NCI-H2029 treated with DMSO at 0.1 percent for 48 hours (cell line): ENCODE results near the gene TMEFF2.

Source experiments
- DNase-seq: peaks from one replicate; lab custom pipeline; 2025; lab: John Stamatoyannopoulos, UW

The TMEFF2 gene

DNA sequence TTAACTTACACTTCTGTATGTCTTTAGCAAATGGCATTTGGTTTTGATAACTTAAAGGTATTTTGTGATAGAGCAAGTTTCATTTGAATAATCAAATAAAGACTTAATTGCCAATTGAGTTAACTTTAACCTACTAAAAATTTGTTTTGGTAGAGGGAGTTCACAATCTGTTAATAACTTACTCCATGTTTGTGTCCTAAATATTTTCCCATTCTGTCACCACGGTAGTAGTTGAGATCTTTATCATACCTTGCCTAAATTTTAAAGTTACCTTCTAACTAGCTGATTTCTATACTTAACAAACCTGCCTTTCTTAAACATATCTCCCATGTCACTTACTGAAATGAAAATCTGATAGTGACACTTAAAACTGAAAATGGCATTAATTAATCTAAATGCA, 127.1 kb downstream of the TMEFF2 start:
- DNase-seq: no peak

DNA sequence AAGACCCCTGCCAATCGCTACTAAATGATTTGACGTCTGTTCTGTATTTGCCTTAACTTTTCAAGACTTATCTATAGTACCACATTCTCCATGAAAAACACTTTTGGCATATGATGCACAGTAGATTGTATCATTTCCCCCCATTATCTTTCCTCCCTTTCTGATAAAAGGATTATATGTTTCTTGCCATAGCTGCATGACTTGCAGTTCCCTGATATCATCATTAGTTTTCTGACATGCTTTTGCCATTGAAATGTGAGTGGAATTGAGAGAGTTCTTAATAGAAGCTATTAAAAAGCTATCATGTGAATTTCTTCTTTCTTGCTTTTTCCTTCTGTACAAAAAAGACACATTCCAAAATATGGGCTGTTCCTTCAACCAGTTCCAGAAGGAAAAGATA, 130.3 kb downstream of the TMEFF2 start:
- no peak for DNase-seq

DNA sequence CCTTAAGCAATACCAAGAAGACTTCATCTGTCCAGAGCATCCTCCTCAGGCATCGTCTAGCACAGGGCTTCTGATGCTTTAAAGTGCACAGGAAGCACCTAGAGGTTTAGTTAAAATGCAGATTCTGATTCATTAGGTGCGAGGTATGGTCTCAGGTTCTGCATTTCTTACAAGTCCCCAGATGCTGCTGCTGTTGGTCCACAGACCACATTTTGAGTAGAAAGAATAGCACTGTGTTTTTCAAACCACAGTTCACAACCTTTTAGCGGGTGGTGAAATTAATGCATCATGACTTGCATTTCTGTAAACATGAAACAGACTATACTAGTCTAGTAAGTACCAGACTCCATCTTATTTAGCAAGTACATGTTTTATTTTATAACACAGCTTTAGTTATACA, 134.6 kb downstream of the TMEFF2 start:
- no peak for DNase-seq

DNA sequence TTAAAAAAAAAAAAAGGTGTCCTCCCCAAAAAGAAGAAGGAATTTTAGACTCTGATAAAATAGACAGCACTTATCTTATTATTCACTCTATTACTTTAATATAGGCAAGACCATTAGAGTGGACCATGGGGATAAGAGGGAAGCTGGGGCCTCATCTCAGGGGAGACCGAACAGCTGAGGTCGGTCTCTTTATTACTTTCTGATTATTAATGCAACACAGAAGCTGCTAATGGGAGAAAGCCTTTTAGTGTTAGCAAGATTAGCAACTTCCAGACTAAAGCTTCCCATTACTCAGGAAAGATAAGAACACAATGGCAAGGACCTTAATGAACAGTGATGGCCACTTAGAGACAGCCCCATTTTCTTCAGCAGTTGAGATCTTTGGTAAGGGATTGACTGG, 135.5 kb downstream of the TMEFF2 start:
- DNase-seq: no peak

DNA sequence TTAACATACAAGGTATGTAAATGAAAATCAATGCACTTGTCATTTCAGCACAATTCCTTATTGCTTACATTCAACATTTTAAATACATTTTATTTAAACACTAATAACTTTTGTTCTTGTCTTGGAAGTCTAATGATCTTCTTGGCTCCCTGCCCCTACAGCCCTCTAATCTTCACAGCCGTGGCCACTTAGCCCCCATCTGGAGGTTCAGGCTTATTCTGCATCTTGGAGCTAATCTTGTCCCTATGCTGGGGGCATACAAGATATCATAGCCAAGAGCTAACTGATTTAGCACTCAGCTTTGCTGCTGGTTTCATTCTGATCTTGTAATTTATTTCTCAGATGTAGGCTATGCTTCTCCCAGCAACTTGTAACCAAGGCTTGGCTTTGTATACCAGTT, 140.8 kb downstream of the TMEFF2 start:
- DNase-seq: no peak

DNA sequence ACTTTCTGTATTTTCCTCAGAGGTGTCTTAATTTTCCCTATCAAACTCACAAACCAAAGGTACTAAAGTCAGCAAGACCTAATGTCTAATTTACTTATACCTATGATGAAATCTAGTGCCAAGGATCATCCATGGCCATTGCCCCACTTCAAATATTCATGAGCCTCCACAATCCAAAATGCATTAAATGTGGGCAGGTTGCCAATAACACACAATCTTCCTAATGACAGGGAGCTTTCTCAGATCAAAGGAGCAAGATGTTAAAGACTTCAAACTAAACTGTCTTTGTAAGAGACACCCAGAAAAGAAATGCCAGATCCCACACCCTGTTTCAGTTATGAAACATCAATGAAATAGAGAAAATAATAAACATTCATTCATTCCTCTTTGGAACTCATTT, 143.2 kb downstream of the TMEFF2 start:
- no peak for DNase-seq

DNA sequence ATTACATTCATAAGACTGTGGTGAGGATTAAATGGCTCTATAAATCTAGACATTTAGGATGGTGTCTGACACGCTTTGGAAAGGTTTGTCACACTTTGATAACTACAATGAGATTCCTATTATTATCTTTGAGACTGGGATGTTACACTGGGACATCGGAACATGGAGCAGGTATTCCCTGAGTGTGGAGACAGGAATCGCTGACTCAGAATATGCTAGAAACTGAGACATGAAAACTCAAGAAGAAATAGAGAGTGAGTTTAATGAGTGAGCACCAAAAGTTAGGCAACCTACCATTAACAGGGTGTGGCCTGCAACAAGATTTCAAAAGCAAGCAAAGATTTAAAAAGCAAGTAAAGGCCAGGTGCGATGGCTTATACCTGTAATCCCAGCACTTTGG, 145.4 kb downstream of the TMEFF2 start:
- no peak for DNase-seq

DNA sequence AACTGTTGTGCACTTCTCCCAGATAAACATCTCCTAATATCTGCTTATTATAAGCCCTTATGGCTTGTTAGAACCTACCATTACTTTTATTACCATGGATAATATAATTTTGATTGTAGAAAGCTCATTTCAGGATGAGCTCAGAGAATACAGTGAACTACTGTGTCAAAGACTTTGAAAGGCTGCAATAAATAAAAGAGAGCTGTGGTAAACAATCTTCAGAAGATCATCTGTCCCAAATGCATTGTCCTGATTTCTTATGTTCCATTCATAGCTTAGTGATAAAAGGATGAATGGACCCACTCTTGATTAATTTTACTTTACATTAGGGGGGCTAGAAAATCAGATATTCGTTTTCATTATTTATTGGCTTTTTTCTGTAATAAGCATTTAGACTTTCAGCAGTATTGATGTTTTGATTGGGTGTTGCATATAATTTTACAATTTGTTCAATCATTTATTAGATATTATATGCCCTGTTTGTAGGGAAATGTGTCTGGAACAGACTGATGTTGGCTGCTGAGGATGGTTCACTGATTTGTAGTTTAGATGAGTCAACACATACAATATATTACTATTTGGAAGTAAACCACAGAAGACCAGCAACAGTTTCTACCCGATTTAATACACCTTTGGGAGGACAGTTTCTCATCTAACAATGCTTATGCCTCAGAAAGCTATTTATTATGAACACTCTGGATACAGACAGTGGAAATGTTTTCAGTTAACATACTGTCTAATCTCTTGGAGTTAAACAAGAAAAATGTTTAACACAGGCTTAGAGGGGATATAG, 147.2 kb downstream of the TMEFF2 start:
- no peak for DNase-seq

DNA sequence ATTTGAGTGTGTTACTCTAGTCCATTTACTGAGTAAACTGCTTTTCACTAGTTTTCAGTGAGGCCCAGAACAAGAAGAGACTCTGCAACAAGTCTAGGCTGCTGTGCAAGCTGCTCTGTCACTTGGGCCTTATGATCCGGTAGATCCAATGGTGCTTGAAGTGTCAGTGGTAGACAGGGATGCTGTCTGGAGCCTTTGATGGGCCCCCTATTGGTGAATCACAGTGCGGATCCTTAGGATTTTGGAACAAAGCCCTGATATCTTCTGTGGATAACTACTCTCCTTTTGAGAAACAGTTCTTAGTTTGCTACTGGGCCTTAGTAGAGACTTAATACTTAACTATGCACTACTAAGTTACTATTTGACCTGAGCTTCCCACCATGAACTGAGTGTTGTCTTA, 150.2 kb downstream of the TMEFF2 start:
- no peak for DNase-seq

DNA sequence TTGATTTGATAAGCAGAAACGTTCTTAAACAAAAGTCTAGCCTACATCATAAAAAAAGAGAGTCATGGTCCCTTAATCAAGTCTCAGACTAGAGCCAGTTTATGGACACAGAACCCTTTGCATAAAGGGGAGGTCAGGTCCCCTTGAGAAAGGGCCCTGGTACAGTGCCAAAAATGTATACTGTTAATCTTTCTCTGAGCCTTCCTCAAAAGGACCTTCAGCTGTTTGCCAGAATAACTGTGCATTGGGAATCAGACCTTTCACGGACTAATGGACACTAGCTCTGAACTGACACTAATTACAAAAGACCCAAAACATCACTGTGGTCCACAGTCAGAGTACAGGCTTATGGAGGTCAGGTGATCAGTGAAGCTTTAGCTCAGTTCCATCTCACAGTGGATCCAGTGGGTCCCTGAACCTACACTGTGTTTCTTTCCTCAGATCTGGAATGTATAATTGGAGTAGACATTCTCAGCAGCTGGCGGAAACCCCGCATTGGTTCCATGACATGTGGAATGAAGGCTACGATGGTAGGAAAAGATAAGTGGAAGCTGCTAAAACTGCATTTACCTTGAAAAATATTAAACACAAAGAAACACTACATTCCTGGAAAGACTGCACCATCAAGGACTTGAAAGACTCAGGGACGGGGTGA, 151.4 kb downstream of the TMEFF2 start:
- no peak for DNase-seq

DNA sequence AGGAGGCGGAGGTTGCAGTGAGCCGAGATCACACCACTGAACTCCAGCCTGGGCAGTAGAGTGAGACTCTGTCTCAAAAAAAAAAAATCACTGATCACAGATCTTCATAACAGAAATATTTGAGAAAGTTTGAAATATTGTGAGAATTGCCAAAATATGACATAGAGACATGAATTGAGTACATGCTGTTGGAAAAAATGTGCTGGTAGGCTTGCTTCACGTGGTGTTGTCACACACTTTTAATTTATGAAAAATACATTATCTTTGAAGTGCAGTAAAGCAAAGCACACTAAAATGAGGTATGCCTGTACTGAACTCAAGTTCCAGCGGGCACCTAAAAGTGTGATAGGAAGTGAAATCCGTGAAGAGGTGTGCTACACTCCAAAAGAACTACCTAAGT, 152.6 kb downstream of the TMEFF2 start:
- no peak for DNase-seq

DNA sequence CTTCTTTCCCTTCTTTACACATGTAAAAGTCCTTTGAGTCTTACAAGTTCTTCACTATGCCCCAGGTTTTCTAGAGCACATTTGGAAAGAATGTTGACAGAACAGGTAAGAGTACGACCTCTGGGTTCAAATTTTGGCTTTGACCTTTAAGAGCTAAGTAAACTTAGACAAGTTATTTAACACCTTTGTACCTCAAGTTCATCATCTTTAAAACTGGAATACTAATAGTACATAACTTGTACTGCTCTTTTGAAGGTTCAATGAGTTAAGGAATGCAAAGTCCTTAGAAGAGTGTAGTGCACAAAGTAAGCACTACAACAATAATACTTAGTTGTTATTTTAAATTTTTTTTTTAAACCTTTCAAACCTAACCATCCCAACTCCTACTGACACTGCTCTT, 156.6 kb downstream of the TMEFF2 start:
- DNase-seq: no peak

DNA sequence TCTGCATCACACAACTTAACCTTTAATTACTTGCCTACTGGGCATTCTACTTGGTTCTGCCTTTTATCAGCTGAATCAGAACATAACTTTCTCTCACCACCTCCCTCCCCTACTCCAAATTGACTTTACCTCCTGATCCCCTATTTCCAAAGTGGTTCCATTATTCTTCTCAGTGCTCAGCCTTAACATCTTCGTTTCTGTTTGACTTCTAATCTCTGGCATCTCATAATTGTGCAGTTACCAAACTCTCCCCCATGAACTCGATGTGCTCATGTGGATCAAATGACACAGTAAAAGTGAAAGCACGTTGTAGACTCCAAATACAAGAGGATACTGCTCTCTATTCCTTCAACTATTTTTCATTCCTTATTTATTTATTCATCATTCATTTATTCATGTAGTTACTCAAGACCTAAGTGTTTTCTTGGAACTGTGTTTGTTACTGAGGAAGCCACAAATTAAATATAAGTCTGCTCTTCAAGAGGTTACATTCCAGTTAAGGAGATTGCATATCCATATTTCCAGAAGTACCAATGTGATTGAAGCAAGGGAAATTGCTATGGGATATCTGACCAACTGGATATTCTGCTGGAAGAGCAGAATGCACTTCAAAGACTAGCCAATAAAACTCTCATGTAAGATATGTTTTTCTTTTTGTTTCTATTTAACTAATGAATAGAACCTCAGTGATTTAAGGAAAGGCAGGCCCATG, 158.8 kb downstream of the TMEFF2 start:
- DNase-seq: no peak

DNA sequence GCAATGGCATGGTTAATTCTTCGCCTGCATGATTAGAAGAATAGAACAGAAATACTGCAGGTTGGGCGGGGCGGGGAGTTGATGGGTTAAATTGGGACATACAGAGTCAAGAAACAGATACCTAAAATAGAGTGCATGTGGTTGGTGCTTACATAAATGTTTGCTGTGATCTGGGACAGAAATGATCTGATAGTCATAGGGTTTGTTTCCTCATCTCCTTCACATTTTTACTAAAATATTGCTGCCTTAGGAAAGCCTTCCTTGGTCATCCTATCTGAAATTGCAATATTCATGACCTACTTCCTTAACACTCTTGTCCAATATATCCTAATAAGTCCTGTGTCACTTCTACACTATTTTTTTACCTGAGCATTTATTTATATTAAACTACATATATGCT, 163.9 kb downstream of the TMEFF2 start:
- no peak for DNase-seq

DNA sequence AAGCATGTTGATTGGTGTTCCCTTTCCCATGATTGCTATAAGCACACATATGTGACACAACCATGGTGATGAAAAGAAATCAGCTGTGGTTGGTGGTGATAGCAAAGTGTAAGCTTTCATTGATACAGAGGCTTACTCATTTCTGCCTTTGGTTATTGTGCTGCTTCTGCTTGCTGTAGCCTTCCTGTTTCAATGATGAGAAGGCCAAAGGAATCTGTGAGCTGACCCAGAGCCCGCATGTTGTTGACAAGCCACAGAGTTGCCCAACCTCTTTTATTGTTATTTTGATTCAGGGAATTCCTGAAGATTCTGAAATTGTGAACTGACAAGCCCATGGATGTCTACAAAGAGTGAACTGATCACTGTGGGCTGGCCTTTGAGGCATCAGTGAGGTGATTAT, 164.4 kb downstream of the TMEFF2 start:
- DNase-seq: no peak

DNA sequence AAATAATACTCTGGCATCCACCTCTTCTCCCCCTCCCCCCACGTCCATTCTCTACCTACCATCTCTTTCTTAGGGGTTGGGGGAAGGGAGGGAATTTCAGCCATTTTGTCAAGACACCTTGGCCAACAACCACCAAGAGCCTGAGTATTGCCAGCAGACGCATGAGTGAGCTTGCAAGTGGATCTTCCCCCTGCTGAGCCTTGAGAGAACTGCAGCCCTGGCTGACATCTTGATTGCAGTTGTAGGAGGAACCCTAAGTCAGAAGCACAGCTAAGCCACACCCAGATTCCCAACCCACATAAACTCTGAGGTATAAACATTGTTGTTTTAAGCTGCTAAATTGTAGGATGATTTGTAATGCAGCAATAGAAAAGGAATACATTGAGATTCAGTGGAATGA, 165.6 kb downstream of the TMEFF2 start:
- no peak for DNase-seq

DNA sequence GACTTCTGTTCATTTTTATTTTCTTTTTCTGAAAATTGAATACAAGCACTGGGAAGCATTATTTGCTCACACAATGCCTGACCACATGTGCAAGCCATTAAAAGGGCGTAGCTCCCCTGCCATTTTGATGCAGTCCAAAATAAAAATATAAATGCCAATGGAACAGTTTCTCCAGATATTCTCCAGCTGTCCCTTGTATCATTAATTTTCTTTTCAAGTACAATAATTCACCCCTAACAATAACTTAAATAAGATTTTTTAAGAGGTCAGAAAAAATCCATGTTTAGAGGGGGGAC, 168.0 kb downstream of the TMEFF2 start:
- no peak for DNase-seq

DNA sequence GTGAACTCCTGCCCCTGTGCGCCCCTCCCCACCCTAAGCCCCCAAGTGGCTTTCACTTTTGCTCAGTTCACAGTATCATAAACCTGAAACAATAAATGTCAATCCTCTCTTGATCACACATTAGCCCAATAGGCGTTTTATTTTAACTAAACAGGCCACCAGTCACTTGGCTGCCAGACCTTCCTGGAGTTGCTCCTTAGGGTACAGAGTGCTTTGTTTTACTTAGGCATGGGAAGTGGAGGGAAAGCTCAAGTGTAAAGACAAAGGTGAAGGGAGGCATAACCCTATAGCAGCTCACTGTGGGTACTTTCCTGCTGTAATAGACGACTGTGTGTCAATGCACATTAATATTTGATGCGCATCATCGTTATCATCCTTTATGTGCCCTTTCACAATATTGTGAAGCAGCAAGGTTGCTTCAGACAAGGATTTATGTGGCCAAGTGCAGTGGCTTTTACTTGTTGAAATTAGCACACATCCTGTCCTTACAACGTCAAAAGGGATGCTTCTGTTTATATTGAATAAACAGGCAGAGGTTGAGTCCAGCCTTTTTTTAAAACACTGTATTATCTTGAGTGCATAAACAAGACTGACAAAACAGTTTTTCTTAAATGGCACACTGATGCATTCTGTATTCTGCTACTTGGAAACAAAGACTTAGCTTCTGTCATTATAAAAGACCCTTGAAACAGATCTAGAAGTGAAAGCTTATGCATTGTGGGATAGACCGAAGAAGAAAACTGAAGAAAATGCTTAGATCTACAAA, 168.5 kb downstream of the TMEFF2 start:
- DNase-seq: no peak

DNA sequence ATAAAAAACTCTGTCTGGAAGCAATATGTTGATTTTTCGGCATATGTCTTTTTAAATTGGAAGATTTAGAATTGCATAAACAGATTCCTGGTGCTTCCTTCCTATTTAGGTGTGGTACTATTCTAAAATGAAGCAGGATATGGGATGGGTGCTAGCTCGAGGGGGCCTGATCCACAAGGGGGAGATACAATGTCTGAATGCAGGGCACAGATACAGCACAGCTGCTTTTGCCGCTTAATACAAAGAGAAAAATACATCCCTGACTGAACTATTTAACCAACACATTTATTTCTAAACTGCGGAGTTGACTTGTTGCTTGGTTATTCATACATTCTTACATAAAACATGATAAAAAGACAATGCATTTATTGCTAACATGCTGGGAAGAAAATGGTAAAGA, 169.1 kb downstream of the TMEFF2 start:
- DNase-seq: no peak

DNA sequence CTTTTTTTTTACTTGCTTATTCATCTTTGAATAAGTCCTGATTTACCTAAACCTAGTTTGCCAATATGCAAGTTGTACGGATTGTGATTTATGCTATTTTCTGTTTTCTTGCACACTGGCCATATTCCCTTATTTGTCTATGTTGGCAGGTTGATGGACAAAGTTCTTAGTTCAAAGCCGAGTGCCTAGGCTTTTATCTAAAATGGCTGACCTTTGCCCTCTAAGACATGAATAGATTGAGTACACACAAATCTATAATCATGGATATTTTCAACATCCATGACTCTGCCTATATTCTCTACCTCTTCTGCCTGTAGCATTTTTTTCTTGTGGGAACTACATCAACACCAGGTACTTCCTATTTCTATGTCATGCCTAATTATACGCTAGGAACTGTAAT, 171.7 kb downstream of the TMEFF2 start:
- no peak for DNase-seq

DNA sequence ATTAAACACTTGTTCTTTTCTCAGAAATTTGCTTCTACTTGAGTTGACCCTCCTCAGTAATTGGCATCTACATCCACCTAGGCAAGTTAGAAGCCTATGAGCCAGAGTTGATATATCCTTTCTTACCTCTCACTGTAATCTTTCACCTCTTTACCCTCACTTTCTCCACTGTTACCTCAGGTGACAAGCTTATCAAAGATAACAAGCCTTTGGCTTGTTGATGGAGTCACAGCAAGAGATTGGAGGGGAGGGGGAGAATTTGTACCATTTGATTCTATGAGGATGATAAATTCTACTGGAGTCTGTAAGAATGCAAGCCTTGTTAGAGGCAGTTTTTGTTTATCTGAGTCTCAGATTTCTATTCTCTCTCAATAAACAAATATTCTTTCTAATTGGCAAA, 176.9 kb downstream of the TMEFF2 start:
- DNase-seq: no peak

DNA sequence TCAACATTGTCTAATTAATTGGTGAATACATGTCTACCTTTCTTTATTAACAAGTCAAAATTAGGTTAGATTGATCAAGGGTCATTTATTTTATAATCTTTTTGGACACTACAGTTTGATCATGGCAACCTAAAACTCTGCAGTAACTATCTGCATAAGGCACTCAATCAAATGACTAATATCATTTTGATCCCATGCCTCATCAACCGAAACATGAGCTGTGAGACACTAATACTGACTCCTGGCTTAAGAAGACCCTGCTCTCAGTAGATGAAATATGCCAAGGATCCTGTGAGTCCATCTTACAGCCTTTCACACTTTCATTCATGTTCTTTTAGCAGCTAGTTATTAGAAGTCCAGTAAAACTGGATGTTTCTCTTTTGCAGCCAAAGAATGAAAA, 178.5 kb downstream of the TMEFF2 start:
- no peak for DNase-seq

DNA sequence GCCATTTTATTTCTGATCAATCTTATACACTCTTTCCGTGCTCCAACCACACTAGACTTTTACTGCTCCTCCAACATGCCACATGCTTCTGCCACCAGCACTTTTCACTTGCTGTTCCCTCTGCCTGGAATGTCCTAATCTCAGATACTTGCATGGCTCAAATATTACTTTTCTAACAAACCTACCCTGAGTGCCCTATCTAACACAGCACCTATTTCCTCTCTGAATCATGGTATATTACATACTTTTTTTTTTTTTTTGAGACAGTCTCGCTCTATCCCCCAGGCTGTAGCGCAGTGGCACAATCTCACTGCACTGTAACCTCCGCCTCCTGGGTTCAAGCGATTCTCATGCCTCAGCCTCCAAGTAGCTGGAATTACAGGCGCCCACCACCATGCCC, 181.5 kb downstream of the TMEFF2 start:
- DNase-seq: no peak
